Measurements from ENCODE around the gene LRP1B.

DNA sequence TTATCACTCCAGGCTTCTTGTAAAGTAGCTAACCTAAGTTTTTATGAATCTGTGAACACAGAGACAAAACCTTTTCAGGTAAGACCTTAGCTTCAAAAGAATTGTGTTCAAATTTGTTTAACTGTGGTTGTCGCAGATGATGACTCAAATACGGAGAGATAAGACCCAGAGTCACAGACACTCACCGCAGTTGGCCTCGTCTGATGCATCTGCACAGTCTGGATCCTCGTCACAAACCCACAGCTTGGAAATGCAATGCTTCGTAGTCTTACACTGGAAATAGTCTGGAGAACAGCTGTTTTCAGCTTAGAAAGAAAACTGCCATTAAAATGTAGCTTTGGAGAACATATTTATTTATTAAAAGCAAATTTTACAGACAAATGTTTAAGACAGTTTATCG lies 1688.5 kb downstream of the LRP1B start:
- TF ChIP-seq, protein P1, sequence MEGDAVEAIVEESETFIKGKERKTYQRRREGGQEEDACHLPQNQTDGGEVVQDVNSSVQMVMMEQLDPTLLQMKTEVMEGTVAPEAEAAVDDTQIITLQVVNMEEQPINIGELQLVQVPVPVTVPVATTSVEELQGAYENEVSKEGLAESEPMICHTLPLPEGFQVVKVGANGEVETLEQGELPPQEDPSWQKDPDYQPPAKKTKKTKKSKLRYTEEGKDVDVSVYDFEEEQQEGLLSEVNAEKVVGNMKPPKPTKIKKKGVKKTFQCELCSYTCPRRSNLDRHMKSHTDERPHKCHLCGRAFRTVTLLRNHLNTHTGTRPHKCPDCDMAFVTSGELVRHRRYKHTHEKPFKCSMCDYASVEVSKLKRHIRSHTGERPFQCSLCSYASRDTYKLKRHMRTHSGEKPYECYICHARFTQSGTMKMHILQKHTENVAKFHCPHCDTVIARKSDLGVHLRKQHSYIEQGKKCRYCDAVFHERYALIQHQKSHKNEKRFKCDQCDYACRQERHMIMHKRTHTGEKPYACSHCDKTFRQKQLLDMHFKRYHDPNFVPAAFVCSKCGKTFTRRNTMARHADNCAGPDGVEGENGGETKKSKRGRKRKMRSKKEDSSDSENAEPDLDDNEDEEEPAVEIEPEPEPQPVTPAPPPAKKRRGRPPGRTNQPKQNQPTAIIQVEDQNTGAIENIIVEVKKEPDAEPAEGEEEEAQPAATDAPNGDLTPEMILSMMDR (IDR thresholded peaks at IDR 0.05; ENCODE audit: low read depth, low read length, poor library complexity, severe bottlenecking), result no peak
- no peak for TF ChIP-seq EZH2phosphoT487 (IDR thresholded peaks at IDR 0.05; ENCODE audit: borderline replicate concordance, low read length)
